NCI-H446 treated with DMSO at 0.1 percent for 48 hours (cell line): ENCODE measurements around the gene ADAMTSL1.

ENCODE experiments used
- DNase-seq: peaks from one replicate; lab custom pipeline; 2025; lab: John Stamatoyannopoulos, UW

ADAMTSL1 gene

DNA sequence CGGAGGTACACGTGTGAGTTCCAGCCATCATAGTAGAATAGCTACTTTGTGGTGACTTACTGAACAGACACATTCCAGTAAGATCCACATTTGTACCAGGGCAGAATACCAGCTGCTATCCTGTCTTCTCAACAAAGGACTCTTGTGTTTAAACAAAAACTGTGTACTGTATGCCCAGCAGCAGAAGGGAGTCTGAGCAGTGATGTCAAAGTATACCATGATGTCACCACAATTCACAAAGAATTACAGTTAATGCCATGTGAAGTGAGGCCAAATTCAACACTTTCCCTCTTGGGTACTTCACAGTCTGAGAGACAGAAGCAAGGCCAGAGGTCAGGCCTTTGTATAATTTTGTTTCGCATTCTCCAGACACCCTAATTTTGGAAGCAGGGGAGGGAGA, 137.0 kb downstream of the ADAMTSL1 start:
- no peak for DNase-seq

DNA sequence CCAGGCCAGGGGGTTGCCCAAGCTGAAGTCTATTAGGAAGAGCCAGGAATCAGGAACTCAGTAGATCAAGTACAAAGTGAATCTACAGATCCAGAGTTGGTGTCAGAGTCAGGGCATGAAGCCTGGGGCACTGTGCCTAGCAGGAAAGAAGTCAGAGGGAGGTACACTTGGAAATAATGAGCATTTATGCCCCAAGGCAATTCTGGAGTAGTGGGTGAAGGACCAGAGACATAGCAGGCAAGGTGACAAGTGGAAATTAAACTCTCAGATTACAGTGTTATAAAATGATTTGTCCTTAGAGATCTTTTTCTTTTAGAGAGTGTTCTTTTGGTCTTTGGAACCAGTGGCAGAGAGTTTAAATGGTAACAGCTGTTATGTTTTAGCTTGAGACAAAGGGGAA, 138.0 kb downstream of the ADAMTSL1 start:
- no peak for DNase-seq

DNA sequence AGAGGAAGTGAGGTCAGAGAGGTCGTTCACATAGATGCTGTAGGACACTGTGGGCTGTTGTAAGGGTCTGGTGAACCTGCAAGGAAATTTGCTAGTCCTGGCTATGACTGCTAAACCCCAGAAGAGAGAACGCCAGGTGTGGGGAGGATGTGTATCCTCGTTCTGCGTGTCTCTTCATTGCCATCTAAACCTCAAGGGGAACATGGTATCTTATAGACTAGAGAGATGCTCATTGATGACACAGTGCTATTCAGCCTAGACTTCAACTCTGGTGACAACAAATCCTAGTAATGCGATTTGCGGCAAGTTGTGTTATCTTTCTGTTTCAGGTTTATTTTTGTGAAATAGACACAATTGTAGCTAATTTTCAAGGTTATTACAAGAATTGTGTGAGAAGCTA, 140.2 kb downstream of the ADAMTSL1 start:
- DNase-seq: no peak

DNA sequence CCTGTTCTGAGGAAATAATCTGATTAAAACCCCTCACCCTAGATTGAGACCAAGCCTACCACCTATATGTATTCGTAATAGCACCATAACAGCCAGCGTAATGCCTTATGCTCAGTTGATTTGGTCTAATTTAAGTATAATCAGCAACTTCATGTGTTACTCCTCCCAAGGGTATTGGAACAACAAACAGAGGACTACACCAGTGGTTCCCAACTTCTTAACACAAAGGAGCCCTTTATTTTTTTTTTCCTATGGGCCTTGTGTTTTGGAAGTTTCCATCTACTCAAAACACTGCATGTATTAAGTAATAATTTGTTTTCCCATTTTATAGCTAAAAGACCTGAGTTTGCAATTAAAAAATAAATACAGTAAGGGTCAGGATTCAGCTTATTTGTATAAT, 140.7 kb downstream of the ADAMTSL1 start:
- DNase-seq: no peak

DNA sequence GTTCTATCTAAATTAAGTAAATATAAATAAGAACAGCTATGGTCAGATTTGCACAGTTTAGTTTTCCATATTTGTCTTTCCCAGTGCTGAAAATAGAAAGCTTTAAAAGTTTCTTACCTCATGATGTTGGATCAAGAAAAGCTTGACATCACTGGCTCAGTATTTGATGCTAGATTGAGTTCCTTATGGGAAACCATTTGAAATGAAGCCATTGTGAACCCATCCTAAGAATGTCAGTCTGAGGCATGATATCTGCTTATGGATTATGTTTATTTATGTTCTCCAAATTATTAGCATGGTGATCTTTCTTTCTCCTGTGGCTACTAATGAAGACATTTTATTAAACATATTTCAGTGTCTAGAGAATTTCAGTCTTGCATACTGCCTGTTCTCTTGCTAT, 143.0 kb downstream of the ADAMTSL1 start:
- no peak for DNase-seq

DNA sequence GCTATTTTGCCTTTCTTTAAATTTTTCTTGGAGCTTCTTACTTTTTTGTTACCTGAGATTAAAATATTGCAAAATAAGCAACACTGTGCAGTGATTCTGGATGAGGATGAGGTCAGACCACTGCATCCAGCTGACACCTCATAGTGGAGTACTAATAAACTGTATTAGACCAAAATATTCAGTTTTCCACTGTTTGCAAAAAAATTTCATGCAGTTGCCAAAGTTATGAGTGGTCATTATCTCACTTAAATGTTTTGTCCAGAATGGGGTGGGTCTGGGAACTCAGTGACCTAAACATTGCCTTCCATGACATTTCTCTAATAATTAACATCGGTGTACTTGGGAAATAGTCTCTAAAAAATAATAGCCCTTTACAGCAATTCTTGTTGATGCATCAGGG, 143.8 kb downstream of the ADAMTSL1 start:
- DNase-seq: no peak

DNA sequence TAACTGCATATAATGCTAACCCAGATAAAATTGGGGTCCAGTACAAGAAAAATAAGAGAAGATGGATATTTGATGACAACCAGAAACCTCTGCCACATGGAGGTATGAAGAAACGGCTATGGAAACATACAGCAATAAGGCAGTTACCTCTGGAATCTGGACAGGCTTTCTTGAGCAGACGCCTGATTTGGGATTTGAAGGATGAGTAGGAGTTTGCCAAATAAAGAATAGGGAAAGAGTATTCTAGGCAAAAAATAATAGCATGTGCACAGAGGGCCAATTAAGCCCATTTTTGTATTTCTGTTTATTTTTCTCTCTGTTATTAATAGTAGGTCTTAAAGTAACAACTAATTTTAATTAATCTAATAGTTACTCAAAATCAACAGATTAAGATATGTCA, 144.9 kb downstream of the ADAMTSL1 start:
- no peak for DNase-seq

DNA sequence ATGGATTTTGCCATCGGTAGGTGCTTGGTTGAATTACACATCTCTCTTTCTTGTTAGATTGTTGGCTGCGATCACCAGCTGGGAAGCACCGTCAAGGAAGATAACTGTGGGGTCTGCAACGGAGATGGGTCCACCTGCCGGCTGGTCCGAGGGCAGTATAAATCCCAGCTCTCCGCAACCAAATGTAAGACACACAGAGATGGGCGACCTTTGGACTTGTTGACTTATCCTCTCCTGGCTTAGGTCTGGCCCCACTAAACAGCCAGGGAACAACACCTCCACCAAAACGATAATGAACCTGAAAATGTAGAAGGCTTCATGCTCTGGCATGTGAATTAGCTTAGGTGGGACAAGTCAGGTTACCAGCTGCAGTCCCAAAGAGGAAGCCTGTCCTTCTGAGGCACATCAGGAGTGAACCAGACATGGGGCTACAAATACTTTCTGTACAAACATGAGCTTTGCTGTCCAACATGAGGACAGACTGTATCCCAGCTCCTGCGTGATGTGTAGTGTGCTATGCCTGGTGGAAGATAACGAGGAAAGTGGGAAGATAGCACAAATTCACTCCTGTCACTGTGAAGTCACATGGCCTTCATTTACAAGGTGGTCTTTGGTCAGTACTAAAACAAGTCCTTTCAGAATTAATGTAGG, 148.4 kb downstream of the ADAMTSL1 start:
- DNase-seq: no peak

DNA sequence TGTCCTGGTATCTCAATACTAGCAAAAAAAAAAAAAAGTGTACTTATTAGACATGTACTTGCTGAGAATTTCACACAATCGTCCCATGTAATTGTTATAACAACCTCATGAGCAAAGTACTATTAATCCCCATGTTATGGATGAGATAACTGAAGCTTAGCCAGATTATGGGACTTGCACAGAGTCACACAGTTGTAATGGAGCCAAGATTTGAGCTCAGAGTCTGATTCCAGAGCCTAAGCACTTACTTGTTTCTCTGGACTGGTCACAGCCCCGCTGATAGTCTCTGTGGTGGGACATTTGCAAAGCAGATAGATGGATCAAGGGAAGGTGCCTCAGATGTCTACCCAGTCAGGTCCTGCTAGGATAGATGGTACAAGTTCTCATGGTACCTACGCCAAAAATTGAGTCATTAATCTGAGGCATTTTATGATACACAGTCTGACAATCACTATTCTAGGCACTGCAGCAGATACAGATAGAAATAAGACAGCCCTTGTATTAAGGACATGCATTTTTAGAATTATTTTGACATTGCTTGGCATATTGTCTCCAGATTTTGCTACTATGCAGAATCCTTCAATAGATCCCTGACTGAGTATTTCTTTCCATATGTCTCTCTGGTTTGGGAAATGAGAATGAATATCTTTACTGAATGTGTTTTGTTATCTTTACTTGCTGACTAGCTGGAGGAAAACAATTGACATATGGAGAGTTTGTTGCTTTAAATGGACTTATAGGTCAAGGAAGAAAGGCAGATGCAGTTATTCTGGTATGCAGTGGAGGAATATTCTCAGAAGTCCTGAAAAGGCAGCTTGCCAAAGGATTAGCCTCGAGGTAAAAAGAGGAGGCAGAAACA, 149.5 kb downstream of the ADAMTSL1 start:
- no peak for DNase-seq

DNA sequence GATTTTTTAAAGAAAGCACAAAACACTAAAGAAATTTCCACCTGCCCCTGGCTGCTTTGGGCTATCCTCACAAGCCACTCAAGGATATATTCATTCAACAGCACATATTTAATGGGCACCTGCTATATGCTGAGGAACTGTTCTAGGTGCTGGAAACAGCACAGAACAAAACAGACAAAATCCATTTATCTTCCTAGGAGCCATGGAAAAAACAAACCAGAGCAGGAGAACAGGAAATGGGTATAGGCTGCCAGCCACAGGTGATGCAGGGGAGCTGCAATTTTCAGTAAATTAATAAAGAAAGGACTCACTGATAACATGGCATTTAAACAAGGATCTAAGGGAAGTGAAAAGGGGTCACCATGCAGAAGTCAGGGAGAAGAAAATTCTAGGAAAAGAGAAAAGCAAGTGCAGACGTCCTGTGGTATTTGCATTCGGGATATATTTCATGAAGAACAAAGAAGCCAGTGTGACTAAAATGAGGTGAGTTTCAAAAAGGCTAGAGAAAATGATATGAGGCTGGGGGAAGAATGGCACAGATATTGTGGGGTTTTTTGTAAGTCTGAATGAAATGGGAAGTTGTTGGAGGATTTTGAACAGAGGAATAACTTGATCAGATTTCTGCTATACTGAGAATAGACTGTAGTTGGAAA, 152.2 kb downstream of the ADAMTSL1 start:
- no peak for DNase-seq

DNA sequence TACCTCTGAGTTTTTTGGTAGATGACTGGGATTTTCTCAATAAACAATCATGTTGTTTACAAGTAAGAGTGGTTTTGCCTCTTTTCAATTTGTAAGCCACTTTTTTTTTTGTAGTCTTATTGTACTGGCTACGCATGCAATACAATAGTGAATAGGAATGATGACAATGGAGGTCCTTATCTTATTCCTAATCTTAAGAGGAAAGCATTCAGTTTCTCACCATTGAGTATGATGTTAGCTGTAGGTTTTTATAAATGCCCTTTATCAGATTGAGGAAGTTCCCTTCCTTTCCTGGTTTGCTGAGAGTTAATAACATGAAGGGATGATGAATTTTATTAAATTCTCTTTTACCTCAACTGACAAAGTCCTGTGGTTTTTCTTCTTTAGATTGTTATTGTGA, 155.2 kb downstream of the ADAMTSL1 start:
- no peak for DNase-seq

DNA sequence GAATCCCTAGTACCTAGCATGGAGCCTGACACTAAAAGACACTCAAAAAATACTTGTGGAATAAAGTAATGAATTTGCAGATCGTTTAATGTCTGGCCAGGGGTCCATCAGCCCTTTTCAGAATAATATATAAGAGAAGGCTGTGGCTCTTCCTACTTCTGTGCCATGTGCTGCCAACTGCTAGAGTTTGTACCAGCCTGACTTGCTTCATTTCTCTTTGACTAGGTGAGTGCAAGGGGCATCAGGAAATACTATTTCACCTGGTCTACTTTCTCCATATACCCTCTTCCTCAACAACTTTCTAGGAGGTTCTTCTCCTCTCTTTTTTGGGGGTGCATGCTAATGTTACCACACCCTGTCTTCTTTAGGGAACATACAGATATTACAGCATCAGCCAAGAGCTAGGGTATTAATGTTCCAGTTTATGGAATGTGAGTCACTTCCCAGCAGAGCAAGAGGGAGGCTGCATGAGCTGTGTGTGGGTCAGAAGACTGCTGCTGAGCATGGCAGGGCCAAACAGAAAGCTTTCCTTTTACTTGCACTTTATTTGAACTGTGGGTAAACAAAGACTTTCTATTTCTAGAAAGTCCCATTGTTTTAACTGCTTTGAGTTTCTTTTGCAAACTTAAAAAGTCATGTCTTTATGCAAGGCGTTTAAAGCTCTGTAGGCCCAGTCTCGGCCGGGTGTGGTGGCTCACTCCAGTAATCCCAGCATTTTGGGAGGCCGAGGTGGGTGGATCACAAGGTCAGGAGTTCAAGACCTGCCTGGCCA, 158.9 kb downstream of the ADAMTSL1 start:
- DNase-seq: no peak

DNA sequence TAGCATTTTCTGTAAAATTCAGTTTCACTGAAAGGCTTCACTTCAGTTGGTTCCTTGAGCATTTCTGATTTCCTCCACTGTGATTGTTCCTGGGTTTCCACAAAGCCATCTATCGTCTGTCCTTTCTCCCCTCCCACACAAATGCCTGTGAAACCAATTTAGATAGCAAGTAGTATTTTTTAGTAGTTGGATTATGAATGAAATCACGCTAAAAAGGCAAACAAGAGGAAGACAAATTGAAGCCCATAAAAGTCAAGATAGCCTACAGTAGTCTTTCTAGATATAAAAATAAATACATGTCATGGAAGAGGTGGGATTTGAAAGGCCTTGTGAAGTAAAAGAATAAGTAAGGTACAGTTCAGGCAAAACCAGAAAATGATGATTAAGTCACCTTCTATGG, 162.8 kb downstream of the ADAMTSL1 start:
- DNase-seq: no peak

DNA sequence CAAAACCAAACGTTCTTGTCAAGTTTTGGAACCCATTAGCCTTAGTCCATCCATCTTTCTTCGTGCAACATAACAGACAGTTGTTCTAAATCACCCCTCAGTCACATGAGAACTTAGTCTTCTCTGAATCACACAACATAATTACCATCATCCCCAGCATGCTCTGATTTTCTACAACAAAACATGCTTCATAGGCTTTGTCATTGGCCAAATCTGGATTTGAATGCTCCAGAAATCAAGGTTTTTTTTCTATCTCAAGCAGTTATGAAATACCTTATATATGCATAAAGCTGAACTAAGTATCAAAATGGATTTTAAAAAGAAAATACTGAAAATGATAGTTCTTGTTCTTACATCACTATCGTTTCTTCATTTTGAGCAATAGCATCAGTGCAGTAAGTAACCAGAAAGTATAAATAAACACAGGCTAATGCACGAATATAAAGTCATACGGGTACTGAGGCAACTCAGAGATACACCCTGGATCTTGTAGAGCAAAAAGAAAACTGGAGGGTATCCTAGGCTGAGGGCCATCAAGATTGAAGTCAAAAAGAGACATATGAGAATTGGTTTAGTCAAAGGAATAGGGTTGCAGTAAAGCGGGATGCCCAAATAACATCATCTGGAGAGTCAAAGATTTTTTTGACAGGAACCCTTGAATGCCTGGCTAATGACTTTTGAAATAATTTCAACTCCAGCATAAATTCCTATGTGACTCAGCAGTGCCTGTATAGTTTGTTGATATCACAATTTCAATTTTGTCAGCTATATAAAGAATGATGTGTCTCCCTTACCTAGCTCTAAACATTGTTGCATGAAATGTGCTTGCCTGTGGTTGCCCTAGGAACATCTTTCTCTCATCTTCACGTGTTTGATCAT, 164.7 kb downstream of the ADAMTSL1 start:
- no peak for DNase-seq

DNA sequence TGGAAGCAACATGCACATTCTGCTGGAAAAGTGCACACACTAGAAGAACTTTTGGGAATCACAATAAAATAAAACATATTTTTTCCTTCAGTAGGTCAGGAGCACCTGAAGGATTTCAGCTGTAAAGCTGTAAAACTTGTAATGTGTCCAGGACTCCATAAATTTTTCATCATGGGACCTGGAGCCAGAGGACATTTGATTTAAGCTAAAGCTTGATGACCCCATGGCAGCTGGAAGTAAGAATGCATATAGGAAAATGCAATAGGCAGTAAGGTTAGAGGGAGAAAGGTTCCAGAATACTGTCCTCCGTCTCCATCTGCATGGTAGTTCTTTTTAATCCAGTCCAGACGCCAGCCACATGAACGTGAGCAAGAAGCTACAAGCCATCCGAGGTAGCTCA, 166.0 kb downstream of the ADAMTSL1 start:
- no peak for DNase-seq

DNA sequence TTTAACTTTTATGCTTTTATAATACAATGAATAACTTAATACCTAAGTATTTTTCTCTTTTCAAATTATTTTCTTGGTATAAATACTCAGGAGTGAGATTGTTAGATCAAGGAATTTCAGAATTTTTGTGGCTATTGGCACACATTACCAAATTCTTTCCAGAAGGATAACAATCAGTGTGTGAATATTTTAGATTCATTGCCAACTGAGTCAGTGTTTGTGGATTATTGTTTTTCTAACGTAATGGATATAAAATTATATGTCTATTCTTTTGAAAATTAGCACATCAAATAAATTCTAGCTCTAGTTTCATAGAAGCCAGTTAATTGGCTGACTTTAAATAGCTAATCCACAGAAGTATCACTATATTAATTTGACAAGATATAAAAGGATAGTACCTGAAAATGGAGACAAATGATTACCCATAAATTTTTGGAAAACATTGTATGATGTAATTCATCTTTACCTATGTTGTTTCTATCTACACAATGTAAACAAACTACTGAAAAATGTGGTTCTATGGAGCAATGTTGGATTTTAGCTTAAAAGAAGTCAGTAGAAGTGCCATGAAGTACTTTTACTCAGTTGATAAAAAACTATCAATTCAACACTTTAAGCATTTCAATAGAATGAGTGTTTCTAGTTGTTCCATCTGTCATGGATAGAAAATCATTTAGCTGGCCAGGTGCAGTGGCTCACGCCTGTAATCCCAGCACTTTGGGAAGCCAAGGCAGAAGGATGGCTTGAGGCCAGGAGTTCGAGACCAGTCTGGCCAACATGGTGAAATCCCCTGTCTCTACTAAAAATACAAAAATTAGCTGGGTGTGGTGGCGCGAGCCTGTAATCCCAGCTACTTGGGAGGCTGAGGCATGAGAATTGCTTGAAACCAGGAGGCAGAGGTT, 185.1 kb downstream of the ADAMTSL1 start:
- no peak for DNase-seq

DNA sequence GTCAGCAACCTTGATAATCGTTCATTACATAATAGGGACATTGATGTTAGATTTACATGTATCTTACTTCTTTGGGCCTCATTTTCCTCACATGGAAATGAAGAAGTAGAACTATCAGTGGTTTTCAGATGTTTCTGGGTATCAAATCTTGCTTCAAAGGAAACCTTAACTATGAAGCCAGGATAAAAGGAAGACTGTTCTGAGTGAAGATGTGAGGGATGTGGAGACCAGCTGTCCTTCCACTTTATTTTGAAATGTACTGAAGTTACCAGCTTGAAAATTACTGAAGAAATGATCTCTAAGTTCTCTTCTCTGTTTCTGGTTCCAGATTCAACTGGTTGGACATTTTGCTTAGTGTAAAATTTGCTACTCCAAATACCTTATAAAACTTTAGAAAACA, 186.0 kb downstream of the ADAMTSL1 start:
- DNase-seq: no peak

DNA sequence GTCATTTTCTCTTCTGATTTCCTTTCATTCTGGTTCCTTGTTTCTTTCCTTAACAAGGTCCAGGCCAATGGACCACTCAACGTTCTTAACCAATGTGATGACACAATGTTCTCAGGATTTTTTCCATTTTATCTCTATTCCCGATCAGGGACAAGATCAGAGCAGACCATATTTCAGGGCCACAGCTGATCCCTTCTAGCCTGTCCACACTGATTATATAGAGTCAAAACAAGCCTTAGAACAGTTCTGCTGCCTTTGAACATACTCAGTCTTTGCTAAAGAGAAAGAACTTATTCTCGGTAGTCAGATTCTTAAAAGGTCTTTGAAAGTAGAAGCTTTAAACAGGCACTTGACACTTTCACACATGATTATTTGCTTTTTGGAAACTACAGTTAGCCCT, 188.4 kb downstream of the ADAMTSL1 start:
- no peak for DNase-seq

DNA sequence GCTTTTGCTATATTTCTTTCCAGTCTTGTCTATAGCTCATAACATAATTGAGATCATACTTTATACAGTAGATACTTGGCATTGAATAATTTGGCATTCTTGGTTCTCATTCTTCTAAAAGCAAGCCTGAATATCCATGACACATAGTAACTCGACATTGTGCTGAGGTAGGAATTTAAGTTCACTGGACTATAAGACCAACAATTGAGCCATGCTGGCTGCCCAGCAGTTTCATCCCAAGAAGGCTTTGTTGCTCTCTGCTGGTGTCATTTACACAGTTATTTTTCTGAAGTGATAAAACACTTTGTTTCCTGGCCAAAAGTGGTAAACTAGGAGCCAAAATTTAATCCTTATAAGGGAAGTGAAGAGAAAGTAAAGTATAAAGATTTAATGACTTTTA, 192.0 kb downstream of the ADAMTSL1 start:
- DNase-seq: no peak

DNA sequence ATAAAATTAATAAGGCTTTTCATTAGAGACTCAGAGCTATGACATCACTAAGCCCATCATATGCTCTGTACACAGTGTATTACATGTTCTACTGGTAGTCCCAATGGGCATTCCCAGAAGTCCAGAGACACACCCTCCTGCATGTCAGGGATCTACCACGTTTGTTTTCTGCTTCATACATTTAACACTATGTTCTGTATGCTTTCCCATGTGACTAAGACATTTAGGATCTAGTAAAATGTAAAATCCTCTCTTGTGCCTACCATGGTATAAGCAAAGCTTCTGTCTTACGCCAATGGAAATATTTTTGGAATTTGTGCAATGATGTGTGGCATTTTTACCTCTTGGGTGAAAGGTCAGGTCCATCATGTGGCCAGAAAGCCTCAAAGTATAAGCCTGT, 192.4 kb downstream of the ADAMTSL1 start:
- no peak for DNase-seq
